GM19438 (cell line): Measurements from ENCODE around the gene UPF1.

Experiments used
- ATAC-seq: cut with Tn5 transposase; IDR thresholded peaks from one replicate; pipeline ENCODE4 v1.9.1; 2021; ENCODE audit warnings: low read depth; ENCODE audit not compliant: unreplicated experiment

UPF1 gene

GRCh38 chr19:18833849-18834643, 2.3 kb downstream of the UPF1 start:
- no peak for ATAC-seq

GRCh38 chr19:18834644-18834984, 2.9 kb downstream of the UPF1 start:
- ATAC-seq: no peak

GRCh38 chr19:18839465-18840287, 7.9 kb downstream of the UPF1 start:
- no peak for ATAC-seq

GRCh38 chr19:18840288-18841267, 8.8 kb downstream of the UPF1 start:
- ATAC-seq: no peak

GRCh38 chr19:18841400-18841799, 9.6 kb downstream of the UPF1 start:
- no peak for ATAC-seq

- no peak for ATAC-seq
These were observed 10.4 kb downstream of the UPF1 start for GRCh38 chr19:18842166-18842565.

- no peak for ATAC-seq
These were observed 12.2 kb downstream of the UPF1 start for GRCh38 chr19:18843960-18844359.

- ATAC-seq: no peak
These were observed 13.1 kb downstream of the UPF1 start for GRCh38 chr19:18844806-18845329.

GRCh38 chr19:18845961-18846360, 14.2 kb downstream of the UPF1 start:
- ATAC-seq: no peak

GRCh38 chr19:18846862-18847548, 15.2 kb downstream of the UPF1 start:
- no peak for ATAC-seq

GRCh38 chr19:18847549-18848463, 16.0 kb downstream of the UPF1 start:
- ATAC-seq: no peak

- ATAC-seq: no peak
These were observed 17.3 kb downstream of the UPF1 start for GRCh38 chr19:18848878-18849661.

- no peak for ATAC-seq
These were observed 18.2 kb downstream of the UPF1 start for GRCh38 chr19:18849838-18850400.

GRCh38 chr19:18850471-18851375, 19.0 kb downstream of the UPF1 start:
- ATAC-seq: no peak

- no peak for ATAC-seq
These were observed 20.0 kb downstream of the UPF1 start for GRCh38 chr19:18851673-18852325.

GRCh38 chr19:18852648-18853047, 20.9 kb downstream of the UPF1 start:
- no peak for ATAC-seq
